ENCODE data around the gene SYT3. TPM values are rescaled to one million over a fixed set of nuclear protein-coding genes. Genes with fewer than 3 reads are reported as not detected.
"Not testable (repeated sequence)": the region's sequence is repeated elsewhere in the genome, so short reads cannot be mapped to it uniquely, and the experiment has no call there.

SYT3 gene
- total and polyA plus RNA-seq, 2 experiments from 2014 or later, result 10.0 to 25.5 TPM

DNA sequence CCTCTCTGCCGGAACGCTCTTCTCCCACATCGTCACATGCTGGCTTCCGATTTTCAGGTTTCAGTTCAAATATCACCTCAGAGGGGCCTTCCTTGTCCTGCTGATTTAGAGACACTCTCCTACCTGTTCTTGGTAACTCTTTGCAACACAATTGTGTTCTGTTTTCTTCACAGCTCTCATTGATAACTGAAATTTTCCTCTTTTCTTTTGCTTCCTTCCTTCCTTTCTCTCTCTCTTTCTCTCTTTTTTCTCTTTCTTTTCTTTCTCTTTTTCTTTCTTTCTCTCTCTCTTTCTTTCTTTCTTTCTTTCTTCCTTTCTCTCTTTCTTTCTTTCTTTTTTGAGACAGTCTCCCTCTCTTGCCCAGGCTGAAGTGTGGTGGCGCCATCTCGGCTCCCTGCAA, 59.4 kb downstream of the SYT3 start:
- no peaks in the 10 kb centered on the region for H4K20me1 ChIP-seq (replicated peaks; ENCODE audit: insufficient read depth)
- H3F3A ChIP-seq (replicated peaks; ENCODE audit: low read depth), result no peaks in the 10 kb centered on the region
- no peaks in the 10 kb centered on the region for H3K36me3 ChIP-seq (ENCODE audit: insufficient read depth)
- no peak overlapping the region for H3K4me2 ChIP-seq
- no peak overlapping the region for H3K27ac ChIP-seq (ENCODE audit: low read depth)
- ATAC-seq (no peak), DNase-seq (ENCODE audit: low spot score) (no peak)
- H3K4me3 Mint-ChIP-seq, result no peak overlapping the region
- TF ChIP-seq, protein P1, sequence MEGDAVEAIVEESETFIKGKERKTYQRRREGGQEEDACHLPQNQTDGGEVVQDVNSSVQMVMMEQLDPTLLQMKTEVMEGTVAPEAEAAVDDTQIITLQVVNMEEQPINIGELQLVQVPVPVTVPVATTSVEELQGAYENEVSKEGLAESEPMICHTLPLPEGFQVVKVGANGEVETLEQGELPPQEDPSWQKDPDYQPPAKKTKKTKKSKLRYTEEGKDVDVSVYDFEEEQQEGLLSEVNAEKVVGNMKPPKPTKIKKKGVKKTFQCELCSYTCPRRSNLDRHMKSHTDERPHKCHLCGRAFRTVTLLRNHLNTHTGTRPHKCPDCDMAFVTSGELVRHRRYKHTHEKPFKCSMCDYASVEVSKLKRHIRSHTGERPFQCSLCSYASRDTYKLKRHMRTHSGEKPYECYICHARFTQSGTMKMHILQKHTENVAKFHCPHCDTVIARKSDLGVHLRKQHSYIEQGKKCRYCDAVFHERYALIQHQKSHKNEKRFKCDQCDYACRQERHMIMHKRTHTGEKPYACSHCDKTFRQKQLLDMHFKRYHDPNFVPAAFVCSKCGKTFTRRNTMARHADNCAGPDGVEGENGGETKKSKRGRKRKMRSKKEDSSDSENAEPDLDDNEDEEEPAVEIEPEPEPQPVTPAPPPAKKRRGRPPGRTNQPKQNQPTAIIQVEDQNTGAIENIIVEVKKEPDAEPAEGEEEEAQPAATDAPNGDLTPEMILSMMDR (conservative IDR thresholded peaks at IDR 0.05; ENCODE audit: low read depth in 2 of 2), result no peak
- TF ChIP-seq, protein P2, sequence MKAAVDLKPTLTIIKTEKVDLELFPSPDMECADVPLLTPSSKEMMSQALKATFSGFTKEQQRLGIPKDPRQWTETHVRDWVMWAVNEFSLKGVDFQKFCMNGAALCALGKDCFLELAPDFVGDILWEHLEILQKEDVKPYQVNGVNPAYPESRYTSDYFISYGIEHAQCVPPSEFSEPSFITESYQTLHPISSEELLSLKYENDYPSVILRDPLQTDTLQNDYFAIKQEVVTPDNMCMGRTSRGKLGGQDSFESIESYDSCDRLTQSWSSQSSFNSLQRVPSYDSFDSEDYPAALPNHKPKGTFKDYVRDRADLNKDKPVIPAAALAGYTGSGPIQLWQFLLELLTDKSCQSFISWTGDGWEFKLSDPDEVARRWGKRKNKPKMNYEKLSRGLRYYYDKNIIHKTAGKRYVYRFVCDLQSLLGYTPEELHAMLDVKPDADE (IDR thresholded peaks at IDR 0.05), result no peak
- TF ChIP-seq CREB1 (CRISPR knock-in tag; IDR thresholded peaks at IDR 0.05; ENCODE audit: low read depth) (no peak), EZH2phosphoT487 (IDR thresholded peaks at IDR 0.05; ENCODE audit: unreplicated experiment) (no peak), ZNF114 (CRISPR knock-in tag; IDR thresholded peaks at IDR 0.05) (no peak)
- H3K4me1 Mint-ChIP-seq, result no peaks in the 10 kb centered on the region
- H3K27me3 ChIP-seq (ENCODE audit: insufficient read depth), result no peaks in the 10 kb centered on the region
- peaks cover 4% of the 10 kb centered on the region for H3K27me3 Mint-ChIP-seq (ENCODE audit: insufficient read depth, low read depth, poor library complexity)
- H3K4me3 ChIP-seq, result no peak overlapping the region
- H2AFZ ChIP-seq, result no peak overlapping the region
- no peaks in the 10 kb centered on the region for H3K79me2 ChIP-seq (replicated peaks; ENCODE audit: insufficient read depth)
- no peak overlapping the region for H3K27ac Mint-ChIP-seq
- peaks cover 88% of the 10 kb centered on the region for H3K9me3 Mint-ChIP-seq
- H3K36me3 Mint-ChIP-seq (ENCODE audit: low read depth), result peaks cover 36% of the 10 kb centered on the region
- no peaks in the 10 kb centered on the region for H3K9me2 ChIP-seq (ENCODE audit: insufficient read depth)
- H3K4me1 ChIP-seq (ENCODE audit: insufficient read depth), result no peaks in the 10 kb centered on the region; the same call in 1 of the 2 replicates

DNA sequence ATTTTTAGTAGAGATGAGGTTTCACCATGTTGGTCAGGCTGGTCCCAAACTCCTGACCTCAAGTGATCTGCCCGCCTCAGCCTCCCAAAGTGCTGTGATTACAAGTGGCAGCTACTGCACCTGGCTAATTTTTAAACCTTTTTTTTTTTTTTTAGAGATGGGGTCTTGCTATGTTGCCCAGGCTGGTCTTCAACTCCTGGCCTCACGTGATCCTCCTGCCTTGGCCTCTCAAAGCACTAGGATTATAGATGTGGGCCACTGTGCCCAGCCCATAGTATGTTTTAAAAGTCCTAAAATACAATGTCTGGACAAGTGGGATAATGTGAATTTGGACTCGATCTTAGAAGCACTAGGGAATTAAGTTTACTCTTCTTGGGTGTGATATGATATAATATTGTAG, 62.9 kb downstream of the SYT3 start:
- ATAC-seq; H3K27me3 Mint-ChIP-seq (ENCODE audit: insufficient read depth, low read depth, poor library complexity); H2AFZ ChIP-seq; H3K4me3 ChIP-seq; H3K4me1 ChIP-seq (ENCODE audit: insufficient read depth); H3F3A ChIP-seq (replicated peaks; ENCODE audit: low read depth); H3K27me3 ChIP-seq (ENCODE audit: insufficient read depth); H4K20me1 ChIP-seq (replicated peaks; ENCODE audit: insufficient read depth); H3K27ac ChIP-seq (ENCODE audit: low read depth); H3K9me2 ChIP-seq (ENCODE audit: insufficient read depth); H3K27ac Mint-ChIP-seq; DNase-seq (ENCODE audit: low spot score); H3K4me2 ChIP-seq; H3K4me1 Mint-ChIP-seq; H3K36me3 ChIP-seq (ENCODE audit: insufficient read depth); H3K79me2 ChIP-seq (replicated peaks; ENCODE audit: insufficient read depth); H3K4me3 Mint-ChIP-seq: not testable (repeated sequence)
- peaks cover 38% of the 10 kb centered on the region for H3K36me3 Mint-ChIP-seq (ENCODE audit: low read depth)
- H3K9me3 Mint-ChIP-seq, result peaks cover 96% of the 10 kb centered on the region

DNA sequence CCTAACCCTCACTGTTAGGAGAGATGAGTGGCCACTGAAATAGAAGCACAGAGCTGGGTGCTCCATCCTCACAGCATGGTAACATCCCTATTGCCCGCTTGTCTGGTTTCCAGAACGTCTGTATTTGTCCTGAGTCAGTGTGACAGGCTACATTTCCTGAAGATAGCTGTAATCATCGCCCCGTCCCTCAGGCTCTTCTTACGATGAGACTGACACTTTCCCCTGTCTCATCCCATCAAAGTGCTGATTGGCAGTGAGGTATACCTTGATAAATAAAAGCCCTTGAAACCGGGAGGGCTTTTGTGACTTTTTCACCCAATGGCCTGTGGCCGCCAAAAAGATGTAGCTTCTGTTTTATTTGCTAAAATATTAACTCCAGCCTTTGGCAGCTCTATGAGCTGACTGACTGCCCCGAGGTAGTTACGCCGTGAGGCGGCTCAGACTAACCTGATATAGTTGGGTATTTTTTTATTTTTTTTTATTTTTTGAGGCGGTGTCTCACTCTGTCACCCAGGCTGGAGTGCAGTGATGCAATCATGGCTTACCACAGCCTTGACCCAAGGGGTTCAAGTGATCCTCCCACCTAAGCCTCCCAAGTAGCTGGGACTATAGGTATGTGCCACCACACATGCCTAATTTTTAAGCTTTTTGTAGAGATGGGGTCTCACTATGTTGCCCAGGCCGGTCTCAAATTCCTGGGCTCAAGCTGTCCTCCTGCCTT, 65.8 kb downstream of the SYT3 start:
- H3F3A ChIP-seq (replicated peaks; ENCODE audit: low read depth), result peaks cover 5% of the 10 kb centered on the region; the same call in 1 of the 2 replicates
- no peak overlapping the region for H3K4me2 ChIP-seq
- peaks cover 97% of the 10 kb centered on the region for H3K9me3 Mint-ChIP-seq
- H3K36me3 Mint-ChIP-seq (ENCODE audit: low read depth), result peaks cover 39% of the 10 kb centered on the region
- ATAC-seq, result no peak
- no peaks in the 10 kb centered on the region for H3K36me3 ChIP-seq (ENCODE audit: insufficient read depth)
- H3K4me3 ChIP-seq, result no peak overlapping the region
- no peaks in the 10 kb centered on the region; the same call in 1 of the 2 replicates for H3K4me1 ChIP-seq (ENCODE audit: insufficient read depth)
- no peak overlapping the region for H3K27ac Mint-ChIP-seq
- no peaks in the 10 kb centered on the region for H3K4me1 Mint-ChIP-seq
- H3K27me3 ChIP-seq (ENCODE audit: insufficient read depth), result peaks cover 9% of the 10 kb centered on the region
- DNase-seq (ENCODE audit: low spot score), result no peak
- H4K20me1 ChIP-seq (replicated peaks; ENCODE audit: insufficient read depth), result no peaks in the 10 kb centered on the region
- no peaks in the 10 kb centered on the region for H3K9me2 ChIP-seq (ENCODE audit: insufficient read depth)
- H3K4me3 Mint-ChIP-seq, result no peak overlapping the region
- H3K27me3 Mint-ChIP-seq (ENCODE audit: insufficient read depth, low read depth, poor library complexity), result peaks cover 4% of the 10 kb centered on the region
- H2AFZ ChIP-seq, result no peak overlapping the region
- H3K79me2 ChIP-seq (replicated peaks; ENCODE audit: insufficient read depth), result no peaks in the 10 kb centered on the region
- no peak overlapping the region for H3K27ac ChIP-seq (ENCODE audit: low read depth)
- no peak for TF ChIP-seq ZNF114 (CRISPR knock-in tag; IDR thresholded peaks at IDR 0.05)
- TF ChIP-seq JUNB (IDR thresholded peaks at IDR 0.05; ENCODE audit: unreplicated experiment), result no peak
- TF ChIP-seq EZH2phosphoT487 (IDR thresholded peaks at IDR 0.05; ENCODE audit: unreplicated experiment), result no peak
- TF ChIP-seq POLR2AphosphoS5 (IDR thresholded peaks at IDR 0.05; ENCODE audit: low read depth), result no peak
- TF ChIP-seq, protein P1 (conservative IDR thresholded peaks at IDR 0.05; ENCODE audit: low read depth in 2 of 2), result no peak
- no peak for TF ChIP-seq NANOG (IDR thresholded peaks at IDR 0.05; ENCODE audit: borderline replicate concordance)
- TF ChIP-seq ZNF331 (CRISPR knock-in tag; IDR thresholded peaks at IDR 0.05; ENCODE audit: low read depth), result no peak
- TF ChIP-seq, protein P2 (IDR thresholded peaks at IDR 0.05), result no peak

Measured in GM23338 (cell line).